Neuronal stem cell (in vitro differentiated cells): Measurements from ENCODE around the gene MT1A.
A peak's percentile ranks its signal among the peaks of the same experiment; 100 is the strongest.

Experiments
- DNase-seq: peaks from one replicate; pipeline ENCODE4 v3.0.0-alpha.2; 2013; ENCODE audit warnings: low spot score
- H2AFZ ChIP-seq: one replicate; pipeline ENCODE4 v1.6.1; 2013; ENCODE audit warnings: mild to moderate bottlenecking, low read length, inconsistent platforms
- H2AK5ac ChIP-seq: 2 replicates; pipeline ENCODE4 v1.6.1; 2013; ENCODE audit warnings: low read depth, mild to moderate bottlenecking, inconsistent platforms, low read length, moderate library complexity, mixed read lengths
- H2BK120ac ChIP-seq: 2 replicates; pipeline ENCODE4 v1.6.1; 2013; ENCODE audit warnings: low read depth, mild to moderate bottlenecking, inconsistent platforms, low read length, moderate library complexity, mixed read lengths
- H2BK12ac ChIP-seq: one replicate; pipeline ENCODE4 v1.6.1; 2013; ENCODE audit warnings: low read length, inconsistent platforms
- H2BK15ac ChIP-seq: 2 replicates; pipeline ENCODE4 v1.6.1; 2013; ENCODE audit warnings: mild to moderate bottlenecking, low read length, inconsistent platforms, mixed read lengths
- H2BK5ac ChIP-seq: one replicate; pipeline ENCODE4 v1.6.1; 2013; ENCODE audit warnings: inconsistent platforms, mild to moderate bottlenecking, low read length, moderate library complexity
- H3K14ac ChIP-seq: one replicate; pipeline ENCODE4 v1.6.1; 2013; ENCODE audit warnings: low read length, inconsistent platforms
- H3K18ac ChIP-seq: 2 replicates; pipeline ENCODE4 v1.6.1; 2013; ENCODE audit warnings: low read length, inconsistent platforms
- H3K23ac ChIP-seq: 2 replicates; pipeline ENCODE4 v1.6.1; 2013; ENCODE audit warnings: low read depth, mild to moderate bottlenecking, mixed read lengths, low read length, inconsistent platforms; ENCODE audit not compliant: poor library complexity
- H3K27ac ChIP-seq: replicated peaks from 3 replicates; pipeline ENCODE4 v1.5.1; 2013; ENCODE audit warnings: low read length, inconsistent platforms
- H3K27me3 ChIP-seq, 3 experiments: 2 replicates each; pipeline ENCODE4 v1.6.1; 2013; ENCODE audit warnings: low read length in 3 of 3, mild to moderate bottlenecking in 2 of 3, inconsistent platforms in 1 of 3, low read depth in 1 of 3, mixed read lengths in 1 of 3, moderate library complexity in 1 of 3; ENCODE audit not compliant: control insufficient read depth in 3 of 3, insufficient read depth in 3 of 3
- H3K36me3 ChIP-seq, 2 donors: replicated peaks in 1 of 2; 2 replicates each; pipeline ENCODE4 v1.6.1; 2013; ENCODE audit warnings: low read length in 2 of 2; ENCODE audit not compliant: control insufficient read depth in 2 of 2, insufficient read depth in 2 of 2
- H3K4ac ChIP-seq: 2 replicates; pipeline ENCODE4 v1.6.1; 2013; ENCODE audit warnings: inconsistent platforms, mild to moderate bottlenecking, low read length, moderate library complexity
- H3K4me1 ChIP-seq, 2 donors: 1 replicate in 1 of 2; 2 replicates in 1 of 2; pipeline ENCODE4 v1.6.1; 2013; ENCODE audit warnings: low read length in 2 of 2, low read depth in 1 of 2; ENCODE audit not compliant: control insufficient read depth in 2 of 2, insufficient read depth in 1 of 2
- H3K4me2 ChIP-seq: one replicate; pipeline ENCODE4 v1.6.1; 2013; ENCODE audit warnings: mild to moderate bottlenecking, low read length, inconsistent platforms; ENCODE audit not compliant: insufficient read depth, poor library complexity, severe bottlenecking
- H3K4me3 ChIP-seq, 2 donors: 2 replicates each; pipeline ENCODE4 v1.5.1; 2013; ENCODE audit warnings: low read length in 2 of 2, mild to moderate bottlenecking in 2 of 2, inconsistent platforms in 1 of 2, moderate library complexity in 1 of 2
- H3K79me1 ChIP-seq: one replicate; pipeline ENCODE4 v1.6.1; 2013; ENCODE audit warnings: low read depth, mild to moderate bottlenecking, inconsistent platforms, low read length, moderate library complexity
- H3K9ac ChIP-seq: one replicate; pipeline ENCODE4 v1.6.1; 2013; ENCODE audit warnings: mild to moderate bottlenecking, low read depth, low read length, inconsistent platforms; ENCODE audit not compliant: poor library complexity
- H3K9me3 ChIP-seq, 2 donors: replicated peaks in 1 of 2; 2 replicates each; pipeline versions ENCODE3 to v1.6.1; 2013; ENCODE audit warnings: low read length in 2 of 2, mild to moderate bottlenecking in 2 of 2, inconsistent platforms in 1 of 2, low read depth in 1 of 2, mixed read lengths in 1 of 2, moderate library complexity in 1 of 2; ENCODE audit not compliant: control insufficient read depth in 2 of 2, insufficient read depth in 1 of 2
- H4K8ac ChIP-seq: one replicate; pipeline ENCODE4 v1.6.1; 2013; ENCODE audit warnings: low read depth, mild to moderate bottlenecking, inconsistent platforms, low read length, moderate library complexity
- H4K91ac ChIP-seq: one replicate; pipeline ENCODE4 v1.6.1; 2013; ENCODE audit warnings: low read length, low read depth, mild to moderate bottlenecking, inconsistent platforms; ENCODE audit not compliant: poor library complexity
- WGBS, 2 donors: extraction: QIAGEN DNeasy Blood & Tissue Kit; methylation state at CpG; one replicate each; pipeline ENCODE4 v1.1.7; 2013; ENCODE audit warnings: missing lambda C conversion rate in 2 of 2, mixed read lengths in 1 of 2; ENCODE audit not compliant: insufficient read length in 2 of 2, insufficient replicate concordance in 1 of 2; ENCODE audit errors: extremely low coverage in 2 of 2; 5-methylcytosine and 5-hydroxymethylcytosine counted together

MT1A gene

DNA sequence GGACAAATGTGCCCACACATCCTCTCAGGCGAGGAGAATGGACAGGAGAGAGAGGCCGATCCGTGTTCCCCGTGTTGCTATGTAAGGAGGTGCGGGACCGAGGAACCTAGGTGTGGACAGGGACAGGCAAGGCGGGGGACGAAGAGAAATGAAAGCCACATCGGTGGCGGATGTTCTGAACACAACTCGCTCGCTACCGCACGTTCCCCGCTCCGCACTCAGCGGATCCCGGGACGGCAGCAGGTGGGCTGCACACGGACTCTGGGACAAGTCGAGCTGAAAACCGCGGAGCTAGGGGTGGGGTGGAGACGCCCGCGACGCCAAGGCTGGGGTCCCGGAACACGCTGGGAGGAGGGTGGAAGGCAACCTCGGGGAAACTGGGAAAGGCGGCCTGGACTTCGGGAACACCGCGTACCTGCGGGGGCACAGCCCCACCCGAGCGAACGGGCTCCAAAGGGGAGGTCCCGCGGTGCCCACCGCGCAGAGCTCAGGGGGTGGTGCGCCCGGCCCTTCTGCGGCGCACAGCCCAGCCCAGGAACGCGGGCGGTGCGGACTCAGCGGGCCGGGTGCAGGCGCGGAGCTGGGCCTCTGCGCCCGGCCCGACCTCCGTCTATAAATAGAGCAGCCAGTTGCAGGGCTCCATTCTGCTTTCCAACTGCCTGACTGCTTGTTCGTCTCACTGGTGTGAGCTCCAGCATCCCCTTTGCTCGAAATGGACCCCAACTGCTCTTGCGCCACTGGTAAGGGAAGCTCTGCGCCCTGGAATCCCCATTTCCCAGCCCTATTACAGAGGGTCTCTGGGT lies 13.1 kb upstream of the MT1A start, which contains the start of gene MT1E:
TSS of gene MT1E (plus strand) at position 642 of the 803 bp plus-strand sequence. CDS start at position 713, 71 bp downstream.
- Histone ChIP-seq H3K9me3 (no peaks in the 10 kb centered on the region), H4K91ac (no peak within 1 kb of the TSS), H4K8ac (peak within 1 kb of the TSS; percentile 68), H2BK15ac (no peak within 1 kb of the TSS), H2AK5ac (no peak within 1 kb of the TSS), H3K14ac (peak within 1 kb of the TSS; percentile 63), H3K27me3 (peaks cover 25 to 89% (median 68%) of the 10 kb centered on the region in 3 experiments), H3K4ac (no peak within 1 kb of the TSS), H3K79me1 (no peaks in the 10 kb centered on the region), H2BK5ac (no peak within 1 kb of the TSS), H3K27ac (no peak within 1 kb of the TSS), H3K4me2 (peak within 1 kb of the TSS; percentile 48), H2BK120ac (no peak within 1 kb of the TSS), H3K9ac (peak within 1 kb of the TSS; percentile 37), H3K18ac (peak within 1 kb of the TSS; percentile 84), H2BK12ac (no peak within 1 kb of the TSS), H2AFZ (peak within 1 kb of the TSS; percentile 86), H3K36me3 (no peaks in the 10 kb centered on the region), H3K4me1 (peaks cover 4 to 6% of the 10 kb centered on the region in 2 donors), H3K4me3 (peak within 1 kb of the TSS; percentile 20 to 58), H3K23ac (peak within 1 kb of the TSS; percentile 60)
- WGBS, 2 donors = no CpG with 5 or more reads among the region's 62 CpGs
- no peak for DNase-seq

DNA sequence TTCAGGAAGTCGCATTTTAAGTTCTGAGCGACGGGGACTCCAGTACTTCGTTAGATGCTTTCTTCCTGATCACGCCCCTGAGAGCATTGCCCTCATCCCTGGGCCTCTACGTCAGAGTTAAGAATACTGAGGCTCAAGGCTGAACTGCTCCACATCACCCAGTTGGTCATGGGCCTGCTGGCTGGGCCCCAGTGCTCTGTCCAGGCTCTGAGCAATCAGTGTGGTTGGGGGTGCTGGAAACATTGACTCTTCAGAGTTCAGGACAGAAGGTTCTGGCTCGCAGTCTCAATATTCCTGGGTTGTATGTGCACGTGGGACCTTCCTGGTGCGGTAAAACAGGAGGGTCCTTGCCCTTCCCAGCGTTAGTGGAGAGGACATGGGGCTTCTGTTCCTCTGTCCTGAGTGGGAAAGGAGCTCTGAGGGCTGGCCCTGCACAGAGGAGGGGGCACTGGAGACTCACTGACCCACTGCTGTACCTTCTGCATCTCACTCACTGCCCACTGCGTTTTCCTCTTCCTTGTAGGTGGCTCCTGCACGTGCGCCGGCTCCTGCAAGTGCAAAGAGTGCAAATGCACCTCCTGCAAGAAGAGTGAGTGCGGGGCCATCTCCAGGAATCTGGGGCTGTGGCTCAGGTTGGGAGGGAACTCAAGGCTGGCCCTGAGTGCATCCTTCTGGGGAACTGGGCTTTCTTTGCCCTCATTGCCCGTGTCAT lies 12.4 kb upstream of the MT1A start:
- Histone ChIP-seq H3K9ac (no peak overlapping the region), H3K4me2 (no peak overlapping the region), H3K4ac (no peak overlapping the region), H3K23ac (no peak overlapping the region), H3K27ac (no peak overlapping the region), H4K8ac (no peak overlapping the region), H2BK5ac (no peak overlapping the region), H2AK5ac (no peak overlapping the region), H3K36me3 (no peaks in the 10 kb centered on the region), H2BK120ac (no peak overlapping the region), H4K91ac (no peak overlapping the region), H3K79me1 (no peaks in the 10 kb centered on the region), H2AFZ (peak overlapping the region; percentile 86), H3K18ac (no peak overlapping the region), H3K27me3 (peaks cover 27 to 92% (median 72%) of the 10 kb centered on the region in 3 experiments), H3K4me3 (peak overlapping the region in 1 of 2 donors; percentile 20), H3K9me3 (no peaks in the 10 kb centered on the region), H2BK15ac (no peak overlapping the region), H2BK12ac (no peak overlapping the region), H3K14ac (no peak overlapping the region), H3K4me1 (peaks cover 4 to 6% of the 10 kb centered on the region in 2 donors)
- WGBS, 2 donors = no CpG with 5 or more reads among the region's 16 CpGs
- DNase-seq = no peak

DNA sequence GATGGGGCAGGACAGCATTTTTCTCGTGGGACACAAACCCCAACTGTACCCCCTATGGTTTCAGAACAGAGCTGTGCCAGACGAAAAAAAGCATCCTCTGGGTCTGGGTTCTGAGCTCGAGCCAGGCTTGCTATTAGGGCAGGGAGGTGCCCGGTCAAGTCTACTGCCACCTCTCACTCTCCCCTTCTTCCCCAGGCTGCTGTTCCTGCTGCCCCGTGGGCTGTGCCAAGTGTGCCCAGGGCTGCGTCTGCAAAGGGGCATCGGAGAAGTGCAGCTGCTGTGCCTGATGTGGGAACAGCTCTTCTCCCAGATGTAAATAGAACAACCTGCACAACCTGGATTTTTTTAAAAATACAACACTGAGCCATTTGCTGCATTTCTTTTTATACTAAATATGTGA lies 11.8 kb upstream of the MT1A start:
- Histone ChIP-seq H3K9ac (no peak overlapping the region), H4K91ac (no peak overlapping the region), H3K27me3 (peaks cover 31 to 92% (median 75%) of the 10 kb centered on the region in 3 experiments), H3K14ac (no peak overlapping the region), H3K18ac (no peak overlapping the region), H3K36me3 (no peaks in the 10 kb centered on the region), H2AK5ac (no peak overlapping the region), H3K4me2 (no peak overlapping the region), H3K4ac (no peak overlapping the region), H2BK5ac (no peak overlapping the region), H2AFZ (no peak overlapping the region), H3K79me1 (no peaks in the 10 kb centered on the region), H2BK12ac (no peak overlapping the region), H3K27ac (no peak overlapping the region), H2BK120ac (no peak overlapping the region), H3K9me3 (no peaks in the 10 kb centered on the region), H4K8ac (no peak overlapping the region), H3K4me3 (no peak overlapping the region), H3K23ac (no peak overlapping the region), H3K4me1 (peaks cover 4 to 6% of the 10 kb centered on the region in 2 donors), H2BK15ac (no peak overlapping the region)
- no CpG with 5 or more reads among the region's 7 CpGs for WGBS, 2 donors
- DNase-seq = no peak
